ENCODE results near the gene GNA12. TPM values are rescaled to one million over a fixed set of nuclear protein-coding genes. Genes with fewer than 3 reads are reported as not detected.

Gene GNA12
- total RNA-seq, 1 donor from 2014 or later: 12.1 TPM

- no peak for TF ChIP-seq CTCF (IDR thresholded peaks at IDR 0.05; ENCODE audit: insufficient read depth, low read length, severe bottlenecking)
- DNase-seq (ENCODE audit: low read depth) (no peak), FAIRE-seq (no peak)
- Histone ChIP-seq H3K36me3 (ENCODE audit: control insufficient read depth, insufficient read depth, low read length) (no peaks in the 10 kb centered on the region), H3K27me3 (ENCODE audit: control insufficient read depth, insufficient read depth, low read length) (no peaks in the 10 kb centered on the region), H3K4me3 (ENCODE audit: low read depth, low read length) (no peak overlapping the region)
Measured at GRCh38 chr7:2782565-2782964, 61.5 kb downstream of the GNA12 start.

GRCh38 chr7:2782121-2782520 is 62.0 kb downstream of the GNA12 start:
- FAIRE-seq (no peak), DNase-seq (ENCODE audit: low read depth) (no peak)
- no peak for TF ChIP-seq CTCF (IDR thresholded peaks at IDR 0.05; ENCODE audit: insufficient read depth, low read length, severe bottlenecking)
- Histone ChIP-seq H3K4me3 (ENCODE audit: low read depth, low read length) (no peak overlapping the region), H3K36me3 (ENCODE audit: control insufficient read depth, insufficient read depth, low read length) (no peaks in the 10 kb centered on the region), H3K27me3 (ENCODE audit: control insufficient read depth, insufficient read depth, low read length) (no peaks in the 10 kb centered on the region)

- Histone ChIP-seq H3K27me3 (ENCODE audit: control insufficient read depth, insufficient read depth, low read length) (no peaks in the 10 kb centered on the region), H3K36me3 (ENCODE audit: control insufficient read depth, insufficient read depth, low read length) (no peaks in the 10 kb centered on the region), H3K4me3 (ENCODE audit: low read depth, low read length) (no peak overlapping the region)
- no peak for TF ChIP-seq CTCF (IDR thresholded peaks at IDR 0.05; ENCODE audit: insufficient read depth, low read length, severe bottlenecking)
- no peak for DNase-seq (ENCODE audit: low read depth)
- FAIRE-seq: no peak
Measured at GRCh38 chr7:2781636-2782035, 62.5 kb downstream of the GNA12 start.

- no peak for DNase-seq (ENCODE audit: low read depth)
- H3K4me3 ChIP-seq (ENCODE audit: low read depth, low read length): no peak overlapping the region
- peaks cover 2% of the 10 kb centered on the region for H3K36me3 ChIP-seq (ENCODE audit: control insufficient read depth, insufficient read depth, low read length)
- no peak for TF ChIP-seq CTCF (IDR thresholded peaks at IDR 0.05; ENCODE audit: insufficient read depth, low read length, severe bottlenecking)
- FAIRE-seq: no peak
- H3K27me3 ChIP-seq (ENCODE audit: control insufficient read depth, insufficient read depth, low read length): no peaks in the 10 kb centered on the region
Measured at GRCh38 chr7:2779051-2779450, 65.1 kb downstream of the GNA12 start.

GRCh38 chr7:2777898-2778535 is 66.1 kb downstream of the GNA12 start:
- no peak for TF ChIP-seq CTCF (IDR thresholded peaks at IDR 0.05; ENCODE audit: insufficient read depth, low read length, severe bottlenecking)
- DNase-seq (ENCODE audit: low read depth) (no peak), FAIRE-seq (no peak)
- Histone ChIP-seq H3K36me3 (ENCODE audit: control insufficient read depth, insufficient read depth, low read length) (peaks cover 2% of the 10 kb centered on the region), H3K4me3 (ENCODE audit: low read depth, low read length) (no peak overlapping the region), H3K27me3 (ENCODE audit: control insufficient read depth, insufficient read depth, low read length) (no peaks in the 10 kb centered on the region)

- no peak for FAIRE-seq
- H3K27me3 ChIP-seq (ENCODE audit: control insufficient read depth, insufficient read depth, low read length): no peaks in the 10 kb centered on the region
- H3K36me3 ChIP-seq (ENCODE audit: control insufficient read depth, insufficient read depth, low read length): peaks cover 2% of the 10 kb centered on the region
- no peak overlapping the region for H3K4me3 ChIP-seq (ENCODE audit: low read depth, low read length)
- no peak for DNase-seq (ENCODE audit: low read depth)
- no peak for TF ChIP-seq CTCF (IDR thresholded peaks at IDR 0.05; ENCODE audit: insufficient read depth, low read length, severe bottlenecking)
Measured at GRCh38 chr7:2776401-2776800, 67.7 kb downstream of the GNA12 start.
